HG02973 (cell line): ENCODE measurements around the gene STOX1.
"Not testable (repeated sequence)": the region's sequence is repeated elsewhere in the genome, so short reads cannot be mapped to it uniquely, and the experiment has no call there.

Experiments used
- ATAC-seq: cut with Tn5 transposase; IDR thresholded peaks from one replicate; pipeline ENCODE4 v1.9.1; 2021; ENCODE audit warnings: moderate library complexity; ENCODE audit not compliant: unreplicated experiment

STOX1 gene

GRCh38 chr10:68826764-68827591, at the start of gene STOX1:
Gene STOX1, plus strand, starts transcription at chr10:68827531. Its CDS starts 93 bp downstream, at chr10:68827624.
- ATAC-seq: peak; percentile 44

DNA sequence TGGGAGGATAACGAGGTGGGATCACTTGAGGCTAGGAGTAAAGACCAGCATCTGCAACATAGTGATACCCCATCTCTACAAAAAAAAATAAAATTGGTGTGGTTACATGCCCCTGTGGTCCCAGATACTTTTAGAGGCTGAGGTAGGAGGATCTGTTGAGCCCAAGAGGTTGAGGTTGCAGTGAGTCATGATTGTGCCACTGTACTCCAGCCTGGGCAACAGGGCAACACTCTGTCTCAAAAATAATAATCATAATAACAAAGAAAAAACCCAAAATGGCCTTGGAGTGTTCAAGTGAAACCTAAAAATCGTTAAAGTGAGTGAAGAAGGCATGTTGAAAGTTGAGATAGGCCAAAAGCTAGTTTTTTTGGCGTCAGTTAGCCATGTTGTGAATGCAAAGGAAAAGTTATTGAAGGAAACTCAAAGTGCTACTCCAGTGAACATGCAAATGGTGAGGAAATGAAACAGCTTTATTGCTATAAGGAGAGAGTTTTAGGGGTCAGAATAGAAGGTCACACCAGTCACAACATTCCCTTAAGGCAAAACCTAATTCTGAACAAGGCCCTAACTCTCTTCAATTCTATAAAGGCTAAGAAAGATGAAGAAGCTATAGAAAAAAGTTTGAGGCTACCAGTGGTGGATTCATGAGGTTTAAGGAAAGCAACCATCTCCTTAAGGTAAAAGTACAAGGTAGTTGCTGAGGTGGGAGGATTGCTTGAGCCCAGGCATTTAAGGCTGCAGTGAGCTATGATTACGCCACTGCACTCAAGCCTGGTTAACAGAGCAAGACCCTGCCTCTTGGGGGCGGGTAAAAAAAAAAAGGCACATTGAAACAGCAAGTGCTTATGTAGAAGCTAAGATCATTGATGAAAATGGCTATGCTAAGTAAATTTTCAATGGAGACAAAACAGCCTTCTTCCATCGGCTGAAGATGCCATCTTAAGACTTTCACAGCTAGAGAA, 45.4 kb upstream of the STOX1 start:
- no peak for ATAC-seq

DNA sequence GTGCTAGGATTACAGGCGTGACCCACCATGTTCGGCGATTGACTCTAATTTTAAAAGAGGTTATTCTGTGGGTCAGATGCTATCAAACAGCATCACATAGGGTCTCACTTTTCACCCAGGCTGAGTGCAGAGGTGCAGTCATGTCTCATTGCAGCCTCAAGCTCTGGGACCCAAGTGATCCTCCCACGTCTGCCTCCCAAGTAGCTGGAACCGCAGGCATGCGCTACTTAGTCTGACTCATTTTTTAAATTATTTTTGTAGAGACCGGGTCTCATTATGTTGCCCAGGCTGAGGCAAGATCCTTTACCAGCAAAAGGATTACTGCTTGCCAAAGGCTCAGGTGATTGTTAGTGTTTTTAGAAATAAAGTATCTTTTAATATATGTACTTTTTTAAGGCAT, 42.9 kb upstream of the STOX1 start:
- no peak for ATAC-seq

GRCh38 chr10:68787813-68788212, 39.5 kb upstream of the STOX1 start:
- ATAC-seq: no peak

DNA sequence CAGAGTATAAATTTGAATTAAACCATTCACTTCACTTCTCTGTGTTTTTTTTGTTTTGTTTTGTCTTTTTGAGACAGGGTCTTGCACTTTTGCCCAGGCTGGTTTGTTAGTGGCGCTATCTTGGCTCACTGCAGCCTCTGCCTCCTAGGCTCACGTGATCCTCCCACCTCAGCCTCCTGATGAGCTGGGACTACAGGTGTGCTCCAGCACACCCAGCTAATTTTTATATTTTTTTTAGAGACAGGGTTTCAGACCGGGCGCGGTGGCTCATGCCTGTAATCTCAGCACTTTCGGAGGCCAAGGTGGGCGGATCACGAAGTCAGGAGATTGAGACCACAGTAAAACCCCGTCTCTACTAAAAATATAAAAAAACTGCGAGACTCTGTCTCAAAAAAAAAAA, 36.9 kb upstream of the STOX1 start:
- no peak for ATAC-seq

GRCh38 chr10:68792115-68792514, 35.2 kb upstream of the STOX1 start:
- no peak for ATAC-seq

GRCh38 chr10:68795886-68796532, 31.3 kb upstream of the STOX1 start:
- no peak for ATAC-seq

GRCh38 chr10:68796605-68797004, 30.7 kb upstream of the STOX1 start:
- no peak for ATAC-seq

DNA sequence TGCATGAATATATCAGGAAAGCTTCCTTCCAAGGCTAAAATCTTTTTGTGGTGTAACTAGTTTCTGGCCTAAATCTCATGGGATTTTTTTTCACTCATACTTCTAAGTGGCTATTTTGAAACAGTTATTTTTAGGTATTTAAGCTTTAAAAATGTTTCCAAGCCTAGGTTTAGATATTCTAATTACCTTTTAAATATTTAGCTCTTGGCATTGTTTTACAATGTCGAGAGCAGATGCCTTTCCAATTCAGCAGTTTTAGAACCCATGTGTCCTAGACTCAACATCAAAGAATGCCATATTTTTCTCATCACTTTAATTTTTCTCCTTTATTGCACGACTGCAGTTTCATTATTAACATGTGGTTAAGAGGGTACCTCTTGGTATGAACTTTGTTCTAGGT, 27.1 kb upstream of the STOX1 start:
- ATAC-seq: no peak

DNA sequence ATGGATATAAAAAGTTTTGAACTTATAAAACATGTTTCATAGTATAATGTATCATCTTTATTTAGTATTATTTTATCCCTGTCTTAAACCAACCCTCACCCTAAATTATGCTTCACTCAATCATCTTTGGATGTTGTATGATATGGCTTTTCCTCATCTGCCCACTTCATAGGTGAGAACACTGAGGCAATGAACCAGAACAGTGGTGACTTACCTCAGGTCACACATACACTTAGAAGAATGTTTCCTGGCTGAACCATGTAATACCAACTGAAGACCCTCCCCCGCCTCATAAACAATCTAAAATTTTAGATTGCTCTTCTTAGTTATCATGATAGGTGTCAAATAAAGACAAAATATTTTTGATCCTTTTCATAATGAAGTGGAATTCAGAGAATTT, 22.6 kb upstream of the STOX1 start:
- ATAC-seq: no peak

GRCh38 chr10:68810830-68811229, 16.5 kb upstream of the STOX1 start:
- ATAC-seq: not testable (repeated sequence)

DNA sequence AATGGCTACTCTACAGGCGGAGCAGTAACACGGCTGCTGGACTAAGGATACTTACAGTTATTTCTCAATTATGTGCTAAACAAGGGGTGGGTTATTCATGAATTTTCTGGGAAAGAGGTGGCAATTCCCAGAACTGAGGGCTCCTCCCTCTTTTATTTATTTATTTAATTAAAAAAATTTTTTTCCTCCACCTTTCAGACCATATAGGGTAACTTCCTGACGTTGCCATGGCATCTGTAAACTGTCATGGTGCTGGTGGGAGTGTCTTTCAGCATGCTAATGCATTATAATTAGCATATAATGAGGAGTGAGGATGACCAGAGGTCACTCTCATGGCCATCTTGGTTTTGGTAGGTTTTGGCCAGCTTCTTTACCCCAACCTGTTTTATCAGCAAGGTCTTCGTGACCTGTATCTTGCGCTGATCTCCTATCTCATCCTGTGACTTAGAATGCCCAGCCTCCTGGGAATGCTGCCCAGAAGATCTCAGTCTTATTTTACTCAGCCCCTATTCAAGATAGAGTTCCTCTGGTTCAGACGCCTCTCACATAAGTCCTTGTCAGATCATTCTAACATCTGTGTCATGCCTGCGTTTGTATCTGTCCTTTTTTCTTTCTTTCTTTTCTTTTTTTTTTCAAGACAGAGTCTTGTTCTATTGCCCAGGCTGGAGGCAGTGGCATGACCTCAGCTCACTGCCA, 15.9 kb upstream of the STOX1 start:
- no peak for ATAC-seq

DNA sequence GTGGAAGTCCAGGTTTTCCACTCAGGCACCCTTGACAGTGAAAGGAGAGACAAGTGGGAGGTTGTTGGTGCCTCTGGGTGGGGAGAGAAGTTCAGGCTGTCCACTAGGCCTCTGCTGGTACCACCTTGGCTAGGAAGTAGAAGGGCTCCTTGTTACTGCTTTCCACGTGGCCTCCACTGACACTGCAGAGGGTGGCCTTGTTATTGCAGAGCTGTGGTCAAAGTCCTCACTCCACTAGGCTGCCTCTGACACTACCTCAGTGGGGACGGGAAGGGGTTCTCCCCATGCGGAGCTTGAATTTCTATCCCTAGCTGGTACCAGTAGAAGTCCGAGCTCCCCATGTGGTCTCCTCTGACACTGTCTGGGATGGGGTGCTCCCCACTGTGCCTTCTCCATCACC, 14.9 kb upstream of the STOX1 start:
- no peak for ATAC-seq

DNA sequence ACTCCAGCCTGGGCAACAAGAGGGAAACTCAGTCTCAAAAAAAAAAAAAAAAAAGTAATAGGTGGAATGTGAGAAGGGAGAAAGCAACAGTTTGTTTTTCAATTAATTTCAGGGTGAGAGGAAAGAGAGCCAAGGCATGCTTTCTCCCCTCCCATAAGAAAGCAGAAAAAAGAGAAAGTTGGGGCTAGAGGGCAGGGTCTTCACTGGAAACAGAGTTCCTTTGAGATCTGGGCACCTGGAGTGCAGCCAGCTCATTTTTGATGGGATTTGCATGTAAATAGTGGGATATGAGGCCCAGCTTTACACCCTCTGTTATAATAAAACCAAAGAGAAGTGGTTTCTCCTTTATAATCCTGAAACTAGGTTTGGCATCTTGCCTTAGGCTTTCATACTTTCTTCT, 13.8 kb upstream of the STOX1 start:
- no peak for ATAC-seq

- ATAC-seq: no peak
Measured at GRCh38 chr10:68816796-68817412, 10.4 kb upstream of the STOX1 start.

DNA sequence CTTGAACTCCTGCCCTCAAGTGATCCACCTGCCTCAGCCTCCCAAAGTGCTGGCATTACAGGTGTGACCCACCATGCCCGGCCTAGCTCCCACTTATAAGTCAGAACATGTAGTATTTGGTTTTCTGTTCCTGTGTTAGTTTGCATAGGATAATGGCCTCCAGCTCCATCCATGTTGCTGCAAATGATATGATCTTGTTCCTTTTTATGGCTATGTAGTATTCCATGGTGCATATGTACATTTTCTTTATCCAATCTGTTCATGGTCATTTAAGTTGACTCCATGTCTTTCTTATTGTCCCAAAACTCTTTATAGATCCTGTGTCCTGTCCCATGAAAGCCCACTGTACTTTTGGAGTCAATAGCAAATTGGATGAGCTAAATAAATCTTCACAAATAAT, 7.0 kb upstream of the STOX1 start:
- not testable (repeated sequence) for ATAC-seq

DNA sequence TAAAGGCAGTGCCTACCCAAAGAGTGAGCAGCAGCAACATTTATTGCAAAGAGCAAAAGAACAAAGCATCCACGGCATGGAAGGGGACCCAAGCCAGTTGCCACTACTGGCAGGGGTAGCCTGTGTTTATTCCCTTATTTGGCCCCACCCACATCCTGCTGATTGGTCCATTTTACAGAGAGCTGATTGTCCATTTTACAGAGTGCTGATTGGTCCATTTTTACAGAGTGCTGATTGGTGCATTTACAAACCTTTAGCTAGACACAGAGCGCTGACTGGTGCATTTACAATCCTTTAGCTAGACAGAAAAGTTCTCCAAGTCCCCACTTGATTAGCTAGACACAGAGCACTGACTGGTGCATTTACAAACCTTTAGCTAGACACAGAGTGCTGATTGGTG, 4.7 kb upstream of the STOX1 start:
- not testable (repeated sequence) for ATAC-seq

DNA sequence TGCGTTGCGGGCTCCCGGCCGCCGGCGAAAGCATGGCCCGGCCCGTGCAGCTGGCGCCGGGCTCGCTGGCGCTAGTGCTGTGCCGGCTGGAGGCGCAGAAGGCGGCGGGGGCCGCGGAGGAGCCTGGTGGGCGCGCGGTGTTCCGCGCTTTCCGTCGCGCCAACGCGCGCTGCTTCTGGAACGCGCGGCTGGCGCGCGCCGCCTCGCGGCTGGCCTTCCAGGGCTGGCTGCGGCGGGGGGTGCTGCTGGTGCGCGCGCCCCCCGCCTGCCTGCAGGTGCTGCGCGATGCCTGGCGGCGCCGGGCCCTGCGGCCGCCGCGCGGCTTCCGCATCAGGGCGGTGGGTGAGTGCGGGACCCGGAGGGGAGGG, 245 bp downstream of the STOX1 start:
- ATAC-seq: not testable (repeated sequence)

DNA sequence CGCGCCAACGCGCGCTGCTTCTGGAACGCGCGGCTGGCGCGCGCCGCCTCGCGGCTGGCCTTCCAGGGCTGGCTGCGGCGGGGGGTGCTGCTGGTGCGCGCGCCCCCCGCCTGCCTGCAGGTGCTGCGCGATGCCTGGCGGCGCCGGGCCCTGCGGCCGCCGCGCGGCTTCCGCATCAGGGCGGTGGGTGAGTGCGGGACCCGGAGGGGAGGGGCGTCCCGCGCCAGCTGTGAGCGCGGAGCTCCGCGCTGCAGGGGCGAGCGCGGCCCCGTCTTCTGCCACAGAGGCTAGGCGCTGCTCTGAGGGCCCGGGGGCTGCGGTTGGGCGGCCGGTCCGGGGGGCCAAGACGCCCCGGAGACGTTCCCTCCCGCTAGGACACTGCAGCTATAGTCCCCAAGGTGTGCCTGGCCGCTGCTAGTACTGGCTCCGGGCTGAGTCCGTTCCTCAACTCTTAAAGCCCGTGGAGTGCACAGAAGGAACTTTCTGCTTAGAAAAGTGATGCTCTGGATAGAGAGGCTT, 811 bp downstream of the STOX1 start:
- ATAC-seq: not testable (repeated sequence)

GRCh38 chr10:68828833-68829232, 1.5 kb downstream of the STOX1 start:
- ATAC-seq: no peak
